A549 (cell line): ENCODE data around the gene NRDE2. TPM values are rescaled to one million over a fixed set of nuclear protein-coding genes. Genes with fewer than 3 reads are reported as not detected.

Experiments
- ATAC-seq, 2 experiments: fragments of 200-7000 bp in 1 of 2; fragments of >200 bp in 1 of 2; cut with Nextera tagmentation in 1 of 2; cut with Tn5 transposase in 1 of 2; 3 replicates each; pipeline versions ENCODE4 v1.8.0 to v1.9.1; 2018 to 2020; ENCODE audit warnings: mild to moderate bottlenecking in 1 of 2, moderate library complexity in 1 of 2
- CTCF ChIA-PET: fragments of 300-600 bp; sonication (Branson Sonifier 250); formaldehyde crosslinking; extraction: SDS; loops from one replicate; lab custom pipeline; 2021; ENCODE audit warnings: antibody characterized with exemption, inconsistent platforms; lab: Yijun Ruan, JAX
- POLR2A ChIA-PET: fragments of 350-600 bp; formaldehyde crosslinking; extraction: SDS; loops from one replicate; lab custom pipeline; 2021; ENCODE audit warnings: antibody characterized with exemption, inconsistent platforms; lab: Yijun Ruan, JAX
- DNase-seq, 2 experiments: peaks; one replicate each; pipeline versions ENCODE4 v3.0.0 to v3.0.0-alpha.2; 2011 to 2016; ENCODE audit warnings: low read depth in 1 of 2, low spot score in 1 of 2
- FAIRE-seq: peaks from 2 replicates; lab custom pipeline; 2011; peaks lifted over from hg19 to GRCh38; lab: Jason Lieb, UNC
- H3K27ac ChIP-seq, 2 experiments: fragments of >200 bp; sonication (Bioruptor Twin); formaldehyde crosslinking; 3 replicates each; pipeline ENCODE4 v1.5.1; 2016 to 2017
- H3K4me1 ChIP-seq: fragments of >200 bp; sonication (Bioruptor Twin); formaldehyde crosslinking; 3 replicates; pipeline ENCODE4 v1.6.1; 2016
- H3K4me2 ChIP-seq: fragments of >200 bp; sonication (Bioruptor Twin); formaldehyde crosslinking; 3 replicates; pipeline ENCODE4 v1.6.1; 2016
- H3K4me3 ChIP-seq: fragments of >200 bp; sonication (Bioruptor Twin); formaldehyde crosslinking; 3 replicates; pipeline ENCODE4 v1.5.1; 2016
- H3K9me3 ChIP-seq: fragments of >200 bp; sonication (Bioruptor Twin); formaldehyde crosslinking; 3 replicates; pipeline ENCODE4 v1.6.1; 2016
- BHLHE40 ChIP-seq: IDR thresholded peaks from 2 replicates; pipeline ENCODE4 v1.6.1; 2012; ENCODE audit warnings: low read depth, low read length, inconsistent platforms
- CBX8 ChIP-seq: fragments of 200-600 bp; sonication (generic); IDR thresholded peaks from 2 replicates; pipeline ENCODE4 v1.6.1; 2016
- CHD2 ChIP-seq: fragments of 150-350 bp; IDR thresholded peaks from 2 replicates; pipeline ENCODE4 v1.6.1; 2014; ENCODE audit warnings: low read length; ENCODE audit not compliant: partially characterized antibody
- CHD4 ChIP-seq: fragments of 200-600 bp; sonication (generic); IDR thresholded peaks from 2 replicates; pipeline ENCODE4 v1.6.1; 2016; ENCODE audit warnings: antibody characterized with exemption, mild to moderate bottlenecking, borderline replicate concordance
- EHMT2 ChIP-seq: fragments of 200-600 bp; sonication (generic); IDR thresholded peaks from 2 replicates; pipeline ENCODE4 v1.6.1; 2016; ENCODE audit warnings: antibody characterized with exemption, low read depth, mild to moderate bottlenecking, moderate library complexity
- EP300 ChIP-seq, 2 experiments: fragments of >200 bp; sonication (Bioruptor Twin); formaldehyde crosslinking; IDR thresholded peaks; 2 replicates in 1 of 2; 3 replicates in 1 of 2; pipeline ENCODE4 v1.6.1; 2016 to 2017
- FOSB ChIP-seq: fragments of 250-450 bp; sonication (Bioruptor Pico); IDR thresholded peaks from 2 replicates; pipeline ENCODE4 v1.5.0; 2020; ENCODE audit warnings: mild to moderate bottlenecking, moderate library complexity
- FOSL2 ChIP-seq, 2 experiments: fragments of 450-650 bp in 1 of 2; fragments of >200 bp in 1 of 2; sonication (Bioruptor Twin) in 1 of 2; formaldehyde crosslinking; IDR thresholded peaks; 2 replicates each; pipeline versions ENCODE4 v1.5.0 to v1.6.1; 2016 to 2020; ENCODE audit warnings: mild to moderate bottlenecking in 1 of 2, moderate library complexity in 1 of 2
- HEYL ChIP-seq: fragments of 250-450 bp; sonication (Bioruptor Pico); IDR thresholded peaks from 2 replicates; pipeline ENCODE4 v1.8.0; 2021; ENCODE audit warnings: mild to moderate bottlenecking, moderate library complexity
- JUNB ChIP-seq: fragments of >200 bp; sonication (Bioruptor Twin); formaldehyde crosslinking; IDR thresholded peaks from 2 replicates; pipeline ENCODE4 v1.6.1; 2016
- MYC ChIP-seq: IDR thresholded peaks from 2 replicates; pipeline ENCODE4 v1.6.1; 2012; ENCODE audit warnings: mild to moderate bottlenecking, inconsistent platforms, low read length, improper control_type of control experiment, borderline replicate concordance
- NPAS2 ChIP-seq: fragments of 250-450 bp; sonication (Bioruptor Pico); IDR thresholded peaks from 2 replicates; pipeline ENCODE4 v1.8.0; 2022; ENCODE audit warnings: mild to moderate bottlenecking, moderate library complexity, borderline replicate concordance
- TFCP2L1 ChIP-seq: fragments of 250-450 bp; sonication (Bioruptor Pico); IDR thresholded peaks from 2 replicates; pipeline ENCODE4 v1.5.0; 2021; ENCODE audit warnings: mild to moderate bottlenecking
- ZFP36 ChIP-seq: fragments of 450-650 bp; IDR thresholded peaks from 2 replicates; pipeline ENCODE4 v1.6.1; 2014; ENCODE audit warnings: borderline replicate concordance; ENCODE audit not compliant: partially characterized antibody
- ZSCAN20 ChIP-seq: fragments of 250-450 bp; sonication (Bioruptor Pico); IDR thresholded peaks from 2 replicates; pipeline ENCODE4 v1.8.0; 2022; ENCODE audit warnings: mild to moderate bottlenecking, moderate library complexity
- whole genome bisulfite sequencing: methylation state at CpG from one replicate; pipeline ENCODE4 v1.1.6; 2017; ENCODE audit errors: missing lambda C conversion rate; 5-methylcytosine and 5-hydroxymethylcytosine counted together
- polyA plus RNA-seq, 4 experiments: library from polyadenylated mRNA; depleted of rRNA in 3 of 4; stranded (reverse); fragments of >200 nt; fragmentation: RNase III in 1 of 4; extraction: RNeasy Plus Mini Kit Qiagen cat#74134 plus additional on column Dnase treatment in 1 of 4; gene quantifications; 2 replicates in 3 of 4; 3 replicates in 1 of 4; pipeline ENCODE4 v1.2.3, GENCODE V29; 2011 to 2017
- TF ChIP-seq, protein P1 (sequence below): fragments of >200 bp; sonication (Bioruptor Twin); formaldehyde crosslinking; IDR thresholded peaks from 3 replicates; pipeline ENCODE4 v1.5.1; 2016
- TF ChIP-seq, protein P2 (sequence below): fragments of 450-650 bp; IDR thresholded peaks from 2 replicates; pipeline ENCODE4 v1.6.1; 2014; ENCODE audit warnings: antibody characterized with exemption
- TF ChIP-seq, protein P3 (sequence below): fragments of >200 bp; sonication (Bioruptor Twin); formaldehyde crosslinking; IDR thresholded peaks from 2 replicates; pipeline ENCODE4 v1.6.1; 2016
- TF ChIP-seq, protein P4 (sequence below): fragments of 150-350 bp; IDR thresholded peaks from 2 replicates; pipeline ENCODE4 v1.6.1; 2014; ENCODE audit warnings: low read depth, mild to moderate bottlenecking, low read length

NRDE2 gene
- polyA plus RNA-seq, 2 of the 4 experiments (the other 2 are of a cell fraction), result 11.6 to 12.7 TPM

DNA sequence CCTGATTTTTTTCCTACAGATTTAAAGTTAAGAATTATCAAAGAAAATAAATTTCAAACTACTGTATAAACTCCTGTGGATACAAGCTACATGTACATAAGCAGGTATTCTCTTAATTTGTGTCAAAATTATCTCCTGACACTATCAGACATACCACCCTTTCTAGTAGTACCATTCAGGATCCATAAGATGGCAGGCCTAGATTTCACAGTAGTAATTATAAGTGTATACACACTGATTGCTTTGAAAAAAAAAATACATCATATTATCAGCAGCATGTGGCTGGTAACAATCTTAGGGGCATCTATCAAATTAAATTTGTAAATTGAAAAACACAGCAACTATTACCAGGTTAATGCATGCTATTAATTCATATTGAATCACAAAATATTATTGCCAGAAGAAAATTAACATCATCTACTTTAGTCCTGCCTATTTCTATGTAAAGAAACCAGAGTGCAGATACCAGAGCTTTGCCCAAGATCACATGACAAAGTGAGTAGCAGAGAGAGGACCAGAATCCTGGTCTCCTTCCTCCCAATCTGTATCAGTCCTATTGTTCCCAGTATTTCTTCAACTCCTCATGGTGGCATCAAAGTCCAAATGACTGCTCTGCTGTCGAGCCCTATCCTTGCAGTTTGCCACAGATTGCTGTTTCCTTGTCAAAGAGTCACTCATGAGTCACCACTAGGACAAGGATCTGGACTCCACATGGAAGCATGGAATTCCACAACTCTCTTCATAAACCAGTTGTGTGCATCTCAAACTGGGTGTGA, 37.4 kb upstream of the NRDE2 start:
- Histone ChIP-seq H3K4me3 (no peak overlapping the region), H3K4me1 (peaks cover 5% of the 10 kb centered on the region; the same call in 1 of the 3 replicates), H3K4me2 (no peak overlapping the region), H3K9me3 (no peaks in the 10 kb centered on the region), H3K27ac (no peak overlapping the region)
- ChIA-PET POLR2A (no interaction called here), CTCF (interaction anchor here (0.6 to 0.9 kb wide), 2 partner anchors 23 to 29 kb away, joined by 3 read pairs; no protein-coding TSS in a partner anchor)
- DNase-seq (peak; percentile 16 to 58), FAIRE-seq (no peak), ATAC-seq (peak; percentile 72 to 81; a peak in 5 of 6 replicates)
- TF ChIP-seq CHD2 (no peak), JUNB (no peak), EP300 (IDR thresholded peaks at IDR 0.05) (no peak), ZFP36 (no peak), TFCP2L1 (CRISPR knock-in tag) (no peak), FOSL2 (IDR thresholded peaks at IDR 0.05) (no peak), FOSL2 (CRISPR knock-in tag; IDR thresholded peaks at IDR 0.05) (peak; percentile 46; the same call in 1 of the 2 replicates), CHD4 (no peak), HEYL (no peak)
- TF ChIP-seq, protein P1, sequence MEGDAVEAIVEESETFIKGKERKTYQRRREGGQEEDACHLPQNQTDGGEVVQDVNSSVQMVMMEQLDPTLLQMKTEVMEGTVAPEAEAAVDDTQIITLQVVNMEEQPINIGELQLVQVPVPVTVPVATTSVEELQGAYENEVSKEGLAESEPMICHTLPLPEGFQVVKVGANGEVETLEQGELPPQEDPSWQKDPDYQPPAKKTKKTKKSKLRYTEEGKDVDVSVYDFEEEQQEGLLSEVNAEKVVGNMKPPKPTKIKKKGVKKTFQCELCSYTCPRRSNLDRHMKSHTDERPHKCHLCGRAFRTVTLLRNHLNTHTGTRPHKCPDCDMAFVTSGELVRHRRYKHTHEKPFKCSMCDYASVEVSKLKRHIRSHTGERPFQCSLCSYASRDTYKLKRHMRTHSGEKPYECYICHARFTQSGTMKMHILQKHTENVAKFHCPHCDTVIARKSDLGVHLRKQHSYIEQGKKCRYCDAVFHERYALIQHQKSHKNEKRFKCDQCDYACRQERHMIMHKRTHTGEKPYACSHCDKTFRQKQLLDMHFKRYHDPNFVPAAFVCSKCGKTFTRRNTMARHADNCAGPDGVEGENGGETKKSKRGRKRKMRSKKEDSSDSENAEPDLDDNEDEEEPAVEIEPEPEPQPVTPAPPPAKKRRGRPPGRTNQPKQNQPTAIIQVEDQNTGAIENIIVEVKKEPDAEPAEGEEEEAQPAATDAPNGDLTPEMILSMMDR, result peak; percentile 6; the same call in 1 of the 3 replicates
- 0% methylated on average over 1 of the region's 1 CpG for WGBS

DNA sequence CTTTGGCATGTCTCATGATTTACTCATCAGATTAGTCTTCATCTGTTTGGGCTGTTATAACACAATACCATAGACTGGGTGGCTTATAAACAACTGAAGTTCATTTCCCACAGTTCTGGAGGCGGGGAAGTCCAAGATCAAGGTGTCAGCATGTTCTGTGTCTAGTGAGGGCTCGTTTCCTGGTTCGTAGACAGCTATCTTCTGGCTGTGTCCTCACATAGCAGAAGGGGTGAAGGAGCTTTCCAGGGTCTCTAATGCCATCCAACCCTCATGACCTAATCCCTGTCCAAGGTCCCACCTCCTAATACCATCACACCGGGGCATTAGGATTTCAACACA, 30.8 kb upstream of the NRDE2 start:
- CTCF ChIA-PET, result interaction anchor here (0.6 to 1.1 kb wide), 2 partner anchors 37 to 395 kb away, joined by 3 read pairs; no protein-coding TSS in a partner anchor
- no peak overlapping the region for H3K4me3 ChIP-seq
- H3K4me1 ChIP-seq, result no peaks in the 10 kb centered on the region
- H3K9me3 ChIP-seq, result no peaks in the 10 kb centered on the region
- FAIRE-seq (no peak), DNase-seq (no peak), ATAC-seq (no peak)
- 57% methylated on average over 4 of the region's 4 CpGs for WGBS
- TF ChIP-seq EHMT2 (no peak), ZSCAN20 (CRISPR knock-in tag) (no peak), CHD4 (no peak), NPAS2 (no peak), JUNB (no peak), BHLHE40 (no peak), MYC (no peak), FOSB (CRISPR knock-in tag) (no peak), CBX8 (no peak)
- TF ChIP-seq, protein P2, sequence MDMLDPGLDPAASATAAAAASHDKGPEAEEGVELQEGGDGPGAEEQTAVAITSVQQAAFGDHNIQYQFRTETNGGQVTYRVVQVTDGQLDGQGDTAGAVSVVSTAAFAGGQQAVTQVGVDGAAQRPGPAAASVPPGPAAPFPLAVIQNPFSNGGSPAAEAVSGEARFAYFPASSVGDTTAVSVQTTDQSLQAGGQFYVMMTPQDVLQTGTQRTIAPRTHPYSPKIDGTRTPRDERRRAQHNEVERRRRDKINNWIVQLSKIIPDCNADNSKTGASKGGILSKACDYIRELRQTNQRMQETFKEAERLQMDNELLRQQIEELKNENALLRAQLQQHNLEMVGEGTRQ, result no peak
- TF ChIP-seq, protein P3, sequence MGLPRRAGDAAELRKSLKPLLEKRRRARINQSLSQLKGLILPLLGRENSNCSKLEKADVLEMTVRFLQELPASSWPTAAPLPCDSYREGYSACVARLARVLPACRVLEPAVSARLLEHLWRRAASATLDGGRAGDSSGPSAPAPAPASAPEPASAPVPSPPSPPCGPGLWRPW, result no peak
- TF ChIP-seq, protein P4, sequence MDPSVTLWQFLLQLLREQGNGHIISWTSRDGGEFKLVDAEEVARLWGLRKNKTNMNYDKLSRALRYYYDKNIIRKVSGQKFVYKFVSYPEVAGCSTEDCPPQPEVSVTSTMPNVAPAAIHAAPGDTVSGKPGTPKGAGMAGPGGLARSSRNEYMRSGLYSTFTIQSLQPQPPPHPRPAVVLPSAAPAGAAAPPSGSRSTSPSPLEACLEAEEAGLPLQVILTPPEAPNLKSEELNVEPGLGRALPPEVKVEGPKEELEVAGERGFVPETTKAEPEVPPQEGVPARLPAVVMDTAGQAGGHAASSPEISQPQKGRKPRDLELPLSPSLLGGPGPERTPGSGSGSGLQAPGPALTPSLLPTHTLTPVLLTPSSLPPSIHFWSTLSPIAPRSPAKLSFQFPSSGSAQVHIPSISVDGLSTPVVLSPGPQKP, result no peak
- no peak overlapping the region for H3K4me2 ChIP-seq
- POLR2A ChIA-PET, result no interaction called here
- no peak overlapping the region for H3K27ac ChIP-seq
